ENCODE data around the gene STK4. TPM values are rescaled to one million over a fixed set of nuclear protein-coding genes. Genes with fewer than 3 reads are reported as not detected.

Gene STK4
- total RNA-seq, 1 donor, result 47.7 TPM

DNA sequence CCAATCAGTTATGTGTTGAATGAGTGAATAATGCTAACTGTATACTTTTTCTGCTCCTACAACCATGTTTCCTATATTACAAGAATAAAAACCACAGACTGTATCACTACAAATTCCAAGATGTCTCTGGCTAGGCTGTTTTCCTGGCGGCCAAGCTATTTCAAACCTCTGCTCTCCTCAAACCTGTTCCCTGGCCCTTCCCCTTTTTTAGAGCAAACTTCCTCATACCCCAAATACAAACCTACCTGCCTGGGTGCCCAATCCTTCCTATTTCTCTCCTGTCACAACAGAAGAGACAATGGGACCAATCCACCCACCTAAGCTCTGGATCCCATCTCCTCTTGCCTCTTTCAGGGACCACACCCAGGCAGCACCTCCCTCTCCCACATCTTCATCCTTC is 13.6 kb upstream of the STK4 start:
- DNase-seq (ENCODE audit: low read depth in 2 of 3, low spot score in 2 of 3), result no peak

GRCh38 chr20:44954211-44954610 is 12.1 kb upstream of the STK4 start:
- DNase-seq (ENCODE audit: low read depth in 2 of 3, low spot score in 2 of 3), result no peak

- DNase-seq (ENCODE audit: low read depth in 2 of 3, low spot score in 2 of 3), result no peak
These were observed 11.0 kb upstream of the STK4 start for GRCh38 chr20:44955270-44955669.

- no peak for DNase-seq (ENCODE audit: low read depth in 2 of 3, low spot score in 2 of 3)
These were observed 9.9 kb upstream of the STK4 start for GRCh38 chr20:44956410-44956809.

- DNase-seq (ENCODE audit: low read depth in 2 of 3, low spot score in 2 of 3), result no peak
These were observed 8.0 kb upstream of the STK4 start for GRCh38 chr20:44958276-44958675.

- DNase-seq (ENCODE audit: low read depth in 2 of 3, low spot score in 2 of 3), result no peak
These were observed 7.2 kb upstream of the STK4 start for GRCh38 chr20:44959082-44959637.

GRCh38 chr20:44959638-44960102 is 6.6 kb upstream of the STK4 start:
- peak in 2 of 3 donors; percentile 65 to 72 for DNase-seq (ENCODE audit: low read depth in 2 of 3, low spot score in 2 of 3)

GRCh38 chr20:44960103-44960852 is 6.0 kb upstream of the STK4 start, which contains the start of gene TOMM34:
Gene TOMM34, minus strand, starts transcription at chr20:44960397. Its CDS starts 64 bp downstream, at chr20:44960333.
- DNase-seq (ENCODE audit: low read depth in 2 of 3, low spot score in 2 of 3), result peak; percentile 81 to 93 (median 92)

DNA sequence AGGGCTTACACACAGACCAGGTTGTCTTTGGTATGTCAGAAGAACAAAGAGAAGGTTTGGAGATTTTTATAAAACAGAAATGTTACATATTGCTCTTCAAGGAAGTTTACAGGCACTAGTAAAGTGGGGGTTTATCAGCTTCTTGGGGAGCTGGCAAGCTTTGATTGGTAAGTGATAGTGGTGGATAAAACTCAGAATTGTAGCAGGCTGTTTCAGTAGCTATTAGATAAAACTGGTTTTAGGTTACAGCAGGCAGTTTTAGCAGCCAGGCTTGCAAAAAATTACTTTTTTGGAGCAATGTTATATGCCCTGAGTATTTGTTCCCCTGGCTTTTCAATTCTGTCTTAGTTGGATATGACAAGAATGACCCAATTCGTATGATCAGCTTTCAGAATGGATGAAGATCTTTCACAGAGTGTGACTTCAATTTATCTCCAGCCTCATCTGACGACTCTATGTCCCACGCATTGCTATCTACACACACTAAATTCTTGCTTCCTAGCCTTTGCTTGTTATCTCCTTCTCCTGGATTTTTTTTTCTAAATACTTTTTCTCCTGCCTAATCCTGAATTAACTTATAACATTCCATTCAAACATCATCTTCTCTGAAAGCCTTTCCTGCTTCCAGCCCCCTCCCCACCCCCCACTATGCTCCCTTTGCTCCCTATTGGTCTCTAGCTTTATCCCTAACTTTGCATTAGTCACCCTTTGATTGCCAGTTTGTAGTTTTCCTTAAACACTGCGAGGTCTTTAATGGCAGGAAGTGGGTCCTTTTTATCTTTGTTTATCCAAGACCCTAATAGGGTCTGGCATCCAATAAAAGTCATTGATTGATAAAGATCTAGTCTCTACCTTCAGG is 5.1 kb upstream of the STK4 start:
- DNase-seq (ENCODE audit: low read depth in 2 of 3, low spot score in 2 of 3), result no peak

GRCh38 chr20:44961870-44962267 is 4.4 kb upstream of the STK4 start:
- no peak for DNase-seq (ENCODE audit: low read depth in 2 of 3, low spot score in 2 of 3)

GRCh38 chr20:44962483-44962882 is 3.8 kb upstream of the STK4 start:
- DNase-seq (ENCODE audit: low read depth in 2 of 3, low spot score in 2 of 3), result no peak

- DNase-seq (ENCODE audit: low read depth in 2 of 3, low spot score in 2 of 3), result no peak
These were observed 2.7 kb upstream of the STK4 start for GRCh38 chr20:44963325-44964215.

DNA sequence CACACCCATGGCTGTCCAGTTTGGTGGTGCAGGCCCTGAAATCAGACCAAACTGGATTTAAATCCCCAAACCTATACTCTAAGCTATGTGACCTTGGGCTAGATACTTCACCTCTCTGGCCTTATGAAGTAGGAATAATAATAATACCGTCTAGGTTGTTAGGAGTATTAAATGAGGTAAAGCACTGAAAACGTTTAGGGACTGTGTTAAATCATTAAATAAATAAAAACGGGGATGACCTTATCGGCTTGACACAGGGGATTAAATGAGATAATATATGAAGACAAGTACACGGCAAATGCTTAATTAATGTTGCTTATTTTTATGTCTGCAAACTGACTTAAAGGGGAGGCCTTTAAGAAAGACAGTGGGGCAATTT is 672 bp upstream of the STK4 start:
- no peak for DNase-seq (ENCODE audit: low read depth in 2 of 3, low spot score in 2 of 3)

DNA sequence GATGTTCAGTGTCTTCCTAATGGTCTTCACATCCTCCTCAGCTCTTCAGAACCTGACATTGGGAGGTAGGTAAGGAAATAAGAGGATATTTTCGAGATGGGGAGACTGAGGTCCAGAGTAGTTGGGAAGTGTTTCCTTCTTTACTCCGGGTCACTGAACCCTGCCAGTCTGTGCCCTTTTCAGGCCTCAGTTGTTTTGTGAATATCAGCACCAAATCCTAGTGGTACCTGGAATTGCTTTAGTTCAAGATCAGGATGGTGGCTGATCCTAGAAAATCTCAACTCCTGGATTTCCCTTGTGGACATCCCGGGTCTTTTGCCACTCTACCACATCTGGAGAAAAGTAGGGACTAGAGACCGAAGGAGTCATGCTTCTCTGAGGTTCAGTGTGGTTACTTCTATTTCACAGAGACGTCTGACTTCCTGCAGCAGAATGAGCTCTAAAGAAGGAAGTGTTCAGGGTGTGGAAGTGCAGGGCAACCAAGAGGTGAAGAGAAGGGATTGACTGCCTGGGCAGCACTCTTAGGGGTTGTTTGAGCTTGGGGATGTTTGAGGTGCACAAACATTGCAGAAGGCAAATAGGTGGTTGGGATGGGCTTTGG is 995 bp downstream of the STK4 start:
- peak in 2 of 3 donors; percentile 40 to 74 for DNase-seq (ENCODE audit: low read depth in 2 of 3, low spot score in 2 of 3)

DNA sequence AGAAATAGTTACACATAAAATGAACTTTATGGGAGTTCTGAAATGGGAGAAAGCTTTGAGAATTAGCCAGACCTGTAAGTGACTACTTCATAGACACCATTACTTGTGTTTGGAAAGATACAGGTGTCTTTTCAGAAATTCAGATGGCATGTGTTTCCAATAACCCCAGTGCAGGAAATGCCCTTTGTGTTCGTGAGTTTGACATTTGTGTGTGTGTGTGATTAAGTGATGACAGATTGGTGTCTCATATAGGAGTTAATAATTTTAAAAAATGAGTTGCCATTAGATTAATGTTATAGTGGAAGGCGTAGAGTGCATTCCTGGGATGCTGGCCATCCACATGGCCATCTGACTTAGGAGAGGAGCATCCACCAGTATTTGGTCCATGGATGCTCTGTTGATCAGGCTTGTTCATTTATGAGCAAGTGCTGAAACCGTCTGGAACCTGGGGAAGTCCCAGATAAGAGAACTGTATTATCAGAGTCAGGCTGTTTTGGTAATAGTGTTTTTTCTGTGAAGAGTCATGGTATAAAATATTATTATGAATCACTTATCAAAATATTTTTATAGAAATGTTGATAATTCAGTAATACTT is 3.1 kb downstream of the STK4 start:
- DNase-seq (ENCODE audit: low read depth in 2 of 3, low spot score in 2 of 3), result no peak

- peak in 2 of 3 donors; percentile 78 to 93 for DNase-seq (ENCODE audit: low read depth in 2 of 3, low spot score in 2 of 3)
These were observed 4.0 kb downstream of the STK4 start for GRCh38 chr20:44970243-44970757.

DNA sequence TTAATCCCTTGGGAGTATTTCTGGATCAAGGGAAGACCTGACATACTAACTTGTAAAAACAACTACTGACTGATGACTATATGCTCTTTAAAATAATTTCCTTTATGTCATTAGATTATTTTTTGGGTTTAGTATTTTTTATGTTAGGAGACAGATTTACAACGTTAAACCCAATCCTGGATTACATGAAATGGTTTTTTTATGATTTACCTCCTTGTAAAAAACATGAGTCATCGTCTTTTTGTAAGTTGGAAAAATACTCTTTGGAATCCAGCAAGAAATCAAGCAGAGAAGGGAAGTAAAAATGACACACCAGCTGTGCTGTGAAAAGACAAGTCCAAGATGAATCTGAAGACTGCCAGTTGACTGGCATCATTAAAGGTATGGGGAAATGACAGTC is 6.7 kb downstream of the STK4 start:
- DNase-seq (ENCODE audit: low read depth in 2 of 3, low spot score in 2 of 3), result peak in 1 of 3 donors; percentile 18

- no peak for DNase-seq (ENCODE audit: low read depth in 2 of 3, low spot score in 2 of 3)
These were observed 10.4 kb downstream of the STK4 start for GRCh38 chr20:44976698-44977097.

DNA sequence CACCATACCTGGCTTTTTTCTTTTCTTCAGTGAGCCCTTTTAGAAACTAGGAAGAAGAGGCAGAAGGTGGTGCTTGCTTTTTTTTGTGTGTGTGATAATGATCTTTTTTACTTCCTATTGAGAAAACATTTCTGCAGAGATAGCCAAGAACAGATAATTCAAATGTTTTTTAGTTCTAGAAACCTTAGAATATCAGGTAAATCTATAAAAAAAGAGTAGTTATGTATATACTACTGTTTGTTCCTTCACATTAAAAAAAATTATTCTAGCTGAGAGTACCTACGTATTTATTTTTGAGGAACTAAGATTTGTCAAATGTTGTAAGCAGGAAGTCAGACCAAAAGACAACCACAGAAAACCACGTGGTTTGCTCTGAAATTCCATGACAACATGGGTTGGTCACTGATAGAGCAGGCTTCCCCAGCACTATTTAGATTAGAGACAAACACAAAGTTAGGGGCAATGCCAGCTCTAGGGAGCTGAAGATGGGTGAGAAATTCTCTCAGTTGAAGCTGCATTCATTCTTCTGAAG is 12.8 kb downstream of the STK4 start:
- DNase-seq (ENCODE audit: low read depth in 2 of 3, low spot score in 2 of 3), result peak; percentile 65 to 95 (median 89)

Measured in hematopoietic multipotent progenitor cell (in vitro differentiated cells).